ENCODE data around the gene PIH1D1. TPM values are rescaled to one million over a fixed set of nuclear protein-coding genes. Genes with fewer than 3 reads are reported as not detected.

The PIH1D1 gene
- total RNA-seq, 1 donor from 2014 or later, result 110 TPM

GRCh38 chr19:49472936-49473335, 21.3 kb upstream of the PIH1D1 start:
- Mint-ChIP-seq H3K36me3 (ENCODE audit: low read depth) (peaks cover 5% of the 10 kb centered on the region), H3K27ac (ENCODE audit: unreplicated experiment) (peak overlapping the region; percentile 71), H3K4me1 (peaks cover 15% of the 10 kb centered on the region), H3K4me3 (no peak overlapping the region), H3K27me3 (ENCODE audit: low read depth) (peaks cover 25% of the 10 kb centered on the region), H3K9me3 (no peaks in the 10 kb centered on the region)
- no peak for TF ChIP-seq CTCF (conservative IDR thresholded peaks at IDR 0.05)
- DNase-seq (ENCODE audit: low read depth, low spot score), result no peak

- no peak for DNase-seq (ENCODE audit: low read depth, low spot score)
- TF ChIP-seq CTCF (conservative IDR thresholded peaks at IDR 0.05), result no peak
- H3K4me1 Mint-ChIP-seq, result peaks cover 9% of the 10 kb centered on the region
- peaks cover 5% of the 10 kb centered on the region for H3K36me3 Mint-ChIP-seq (ENCODE audit: low read depth)
- no peak overlapping the region for H3K27ac Mint-ChIP-seq (ENCODE audit: unreplicated experiment)
- H3K4me3 Mint-ChIP-seq, result no peak overlapping the region
- peaks cover 16% of the 10 kb centered on the region for H3K27me3 Mint-ChIP-seq (ENCODE audit: low read depth)
- no peaks in the 10 kb centered on the region for H3K9me3 Mint-ChIP-seq
Measured at GRCh38 chr19:49470615-49470978, 19.0 kb upstream of the PIH1D1 start.

GRCh38 chr19:49469828-49470614, 18.4 kb upstream of the PIH1D1 start:
- no peak for DNase-seq (ENCODE audit: low read depth, low spot score)
- Mint-ChIP-seq H3K27me3 (ENCODE audit: low read depth) (peaks cover 10% of the 10 kb centered on the region), H3K4me1 (peaks cover 9% of the 10 kb centered on the region), H3K27ac (ENCODE audit: unreplicated experiment) (no peak overlapping the region), H3K9me3 (no peaks in the 10 kb centered on the region), H3K4me3 (no peak overlapping the region), H3K36me3 (ENCODE audit: low read depth) (peaks cover 5% of the 10 kb centered on the region)
- no peak for TF ChIP-seq CTCF (conservative IDR thresholded peaks at IDR 0.05)

GRCh38 chr19:49468746-49469447, 17.3 kb upstream of the PIH1D1 start:
- TF ChIP-seq CTCF (conservative IDR thresholded peaks at IDR 0.05), result no peak
- H3K9me3 Mint-ChIP-seq, result no peaks in the 10 kb centered on the region
- no peak for DNase-seq (ENCODE audit: low read depth, low spot score)
- H3K4me1 Mint-ChIP-seq, result peaks cover 9% of the 10 kb centered on the region
- H3K27me3 Mint-ChIP-seq (ENCODE audit: low read depth), result peaks cover 3% of the 10 kb centered on the region
- peak overlapping the region; percentile 31 for H3K4me3 Mint-ChIP-seq
- H3K27ac Mint-ChIP-seq (ENCODE audit: unreplicated experiment), result no peak overlapping the region
- H3K36me3 Mint-ChIP-seq (ENCODE audit: low read depth), result peaks cover 5% of the 10 kb centered on the region

GRCh38 chr19:49468199-49468598, 16.6 kb upstream of the PIH1D1 start:
- Mint-ChIP-seq H3K4me1 (peaks cover 9% of the 10 kb centered on the region), H3K27ac (ENCODE audit: unreplicated experiment) (no peak overlapping the region), H3K4me3 (no peak overlapping the region), H3K27me3 (ENCODE audit: low read depth) (peaks cover 3% of the 10 kb centered on the region), H3K36me3 (ENCODE audit: low read depth) (peaks cover 5% of the 10 kb centered on the region), H3K9me3 (no peaks in the 10 kb centered on the region)
- no peak for DNase-seq (ENCODE audit: low read depth, low spot score)
- TF ChIP-seq CTCF (conservative IDR thresholded peaks at IDR 0.05), result no peak
